Tibial nerve (tissue), 4 donors: Measurements from ENCODE around the gene ABLIM2. TPM values are rescaled to one million over a fixed set of nuclear protein-coding genes. Genes with fewer than 3 reads are reported as not detected.

Experiments used
- DNase-seq, 2 donors: peaks; one replicate each; pipeline ENCODE4 v3.0.0-alpha.2; 2019; ENCODE audit warnings: low spot score in 2 of 2
- H3K27ac ChIP-seq, 4 donors: fragments of 200-600 bp; sonication (generic) in 3 of 4; one replicate each; pipeline ENCODE4 v1.5.1; 2017 to 2019; ENCODE audit warnings: mild to moderate bottlenecking in 1 of 4
- H3K27me3 ChIP-seq, 2 donors: fragments of 200-600 bp; sonication (generic) in 1 of 2; one replicate each; pipeline versions ENCODE4 v1.5.1 to v1.6.0; 2017 to 2019
- H3K36me3 ChIP-seq, 3 donors: fragments of 200-600 bp; sonication (generic); one replicate each; pipeline ENCODE4 v1.5.1; 2018 to 2019
- H3K4me1 ChIP-seq, 4 donors: fragments of 200-600 bp; sonication (generic) in 3 of 4; one replicate each; pipeline ENCODE4 v1.5.1; 2017 to 2019
- H3K4me3 ChIP-seq, 4 donors: fragments of 200-600 bp; sonication (generic) in 3 of 4; one replicate each; pipeline ENCODE4 v1.5.1; 2017 to 2019; ENCODE audit warnings: mild to moderate bottlenecking in 1 of 4, moderate library complexity in 1 of 4
- H3K9me3 ChIP-seq, 4 donors: fragments of 200-600 bp; sonication (generic) in 3 of 4; one replicate each; pipeline ENCODE4 v1.5.1; 2017 to 2019
- EP300 ChIP-seq, 2 donors: sonication (generic); formaldehyde crosslinking; IDR thresholded peaks; one replicate each; pipeline ENCODE4 v1.6.1; 2017; ENCODE audit warnings: antibody characterized with exemption in 2 of 2, mild to moderate bottlenecking in 1 of 2
- POLR2A ChIP-seq, 2 donors: fragments of 450-650 bp; IDR thresholded peaks; one replicate each; pipeline ENCODE4 v1.6.1; 2017; ENCODE audit warnings: antibody characterized with exemption in 2 of 2, mild to moderate bottlenecking in 2 of 2, moderate library complexity in 2 of 2
- WGBS, 2 donors: methylation state at CpG; one replicate each; pipeline ENCODE4 v1.1.5; 2018; 5-methylcytosine and 5-hydroxymethylcytosine counted together
- total RNA-seq, 4 donors: library from RNA; depleted of rRNA; stranded (reverse); fragments of >200 nt; gene quantifications; one replicate each; pipeline ENCODE4 v1.1.0, GENCODE V29; 2016
- TF ChIP-seq, protein P1 (sequence below), 5 experiments: fragments of 200-600 bp in 3 of 5; fragments of 450-650 bp in 2 of 5; sonication (generic) in 3 of 5; IDR thresholded peaks; one replicate each; pipeline ENCODE4 v1.5.1; 2016 to 2019; ENCODE audit warnings: antibody characterized with exemption in 5 of 5, mild to moderate bottlenecking in 3 of 5, moderate library complexity in 2 of 5

The ABLIM2 gene
- total RNA-seq, 4 donors from 2014 or later = 29.1 to 125 (median 41.7) TPM

DNA sequence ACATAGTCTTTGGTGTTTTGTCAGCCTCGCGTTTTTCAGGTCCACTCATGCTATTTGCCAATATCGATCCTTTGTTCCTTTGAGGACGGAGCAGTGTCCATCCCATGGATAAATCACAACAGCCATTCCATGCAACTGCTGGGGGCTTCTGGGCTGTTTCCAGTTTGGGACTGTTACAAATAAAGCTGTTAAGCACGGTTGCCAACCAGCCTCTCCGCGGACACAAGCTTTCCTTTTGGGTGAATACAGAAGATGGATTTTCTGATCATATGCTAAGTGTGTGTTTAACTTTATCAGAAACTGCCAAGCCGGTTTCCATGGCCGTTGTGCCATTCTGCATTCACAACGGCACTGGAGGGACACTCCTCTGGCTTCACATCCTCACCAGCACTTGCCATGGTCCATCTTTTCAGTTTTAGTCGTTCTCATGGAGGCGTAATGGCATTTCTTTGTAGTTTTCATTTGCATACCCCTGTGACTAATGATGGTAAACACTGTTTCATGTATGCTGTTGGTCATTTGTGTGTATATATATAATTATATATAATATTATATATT lies 67.8 kb downstream of the ABLIM2 start:
- DNase-seq = no peak
- TF ChIP-seq, protein P1, sequence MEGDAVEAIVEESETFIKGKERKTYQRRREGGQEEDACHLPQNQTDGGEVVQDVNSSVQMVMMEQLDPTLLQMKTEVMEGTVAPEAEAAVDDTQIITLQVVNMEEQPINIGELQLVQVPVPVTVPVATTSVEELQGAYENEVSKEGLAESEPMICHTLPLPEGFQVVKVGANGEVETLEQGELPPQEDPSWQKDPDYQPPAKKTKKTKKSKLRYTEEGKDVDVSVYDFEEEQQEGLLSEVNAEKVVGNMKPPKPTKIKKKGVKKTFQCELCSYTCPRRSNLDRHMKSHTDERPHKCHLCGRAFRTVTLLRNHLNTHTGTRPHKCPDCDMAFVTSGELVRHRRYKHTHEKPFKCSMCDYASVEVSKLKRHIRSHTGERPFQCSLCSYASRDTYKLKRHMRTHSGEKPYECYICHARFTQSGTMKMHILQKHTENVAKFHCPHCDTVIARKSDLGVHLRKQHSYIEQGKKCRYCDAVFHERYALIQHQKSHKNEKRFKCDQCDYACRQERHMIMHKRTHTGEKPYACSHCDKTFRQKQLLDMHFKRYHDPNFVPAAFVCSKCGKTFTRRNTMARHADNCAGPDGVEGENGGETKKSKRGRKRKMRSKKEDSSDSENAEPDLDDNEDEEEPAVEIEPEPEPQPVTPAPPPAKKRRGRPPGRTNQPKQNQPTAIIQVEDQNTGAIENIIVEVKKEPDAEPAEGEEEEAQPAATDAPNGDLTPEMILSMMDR (IDR thresholded peaks at IDR 0.05) = no peak
- H3K36me3 ChIP-seq = peaks cover 0 to 10% (median 0%) of the 10 kb centered on the region in 3 donors
- no peak overlapping the region for H3K4me3 ChIP-seq
- peaks cover 0 to 12% (median 0%) of the 10 kb centered on the region in 4 donors for H3K4me1 ChIP-seq
- no peaks in the 10 kb centered on the region for H3K27me3 ChIP-seq
- WGBS, 2 donors = 80 to 83% methylated on average over 12 of the region's 12 CpGs
- peaks cover 0 to 25% (median 5%) of the 10 kb centered on the region in 4 donors for H3K9me3 ChIP-seq
- no peak overlapping the region for H3K27ac ChIP-seq

DNA sequence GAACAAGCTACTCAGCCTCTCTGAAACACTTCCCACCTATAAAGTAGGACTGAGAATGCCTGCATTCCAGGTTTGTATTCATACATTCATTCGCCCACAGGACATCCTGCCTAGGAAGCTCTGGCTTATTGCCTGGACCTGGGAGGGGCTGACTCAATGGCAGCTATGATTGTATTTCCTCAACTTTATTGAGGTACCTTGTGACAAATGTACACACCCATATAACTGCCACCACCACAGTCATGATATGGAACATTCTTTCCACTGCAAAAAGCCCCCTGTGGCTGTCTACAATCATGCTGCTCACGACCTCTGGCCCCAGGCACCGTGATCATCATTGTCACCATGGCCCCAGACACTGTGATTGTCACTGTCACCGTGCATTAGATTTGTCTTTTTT lies 68.3 kb downstream of the ABLIM2 start:
- Histone ChIP-seq H3K27ac (no peak overlapping the region), H3K27me3 (no peaks in the 10 kb centered on the region), H3K36me3 (peaks cover 0 to 5% (median 0%) of the 10 kb centered on the region in 3 donors), H3K4me3 (no peak overlapping the region), H3K9me3 (peaks cover 0 to 25% (median 5%) of the 10 kb centered on the region in 4 donors), H3K4me1 (peaks cover 0 to 12% (median 0%) of the 10 kb centered on the region in 4 donors)
- TF ChIP-seq POLR2A (IDR thresholded peaks at IDR 0.05) (no peak), EP300 (IDR thresholded peaks at IDR 0.05) (no peak)
- TF ChIP-seq, protein P1 (IDR thresholded peaks at IDR 0.05) = no peak
- DNase-seq = no peak
- 43 to 70% methylated on average over 4 of the region's 4 CpGs for WGBS, 2 donors

DNA sequence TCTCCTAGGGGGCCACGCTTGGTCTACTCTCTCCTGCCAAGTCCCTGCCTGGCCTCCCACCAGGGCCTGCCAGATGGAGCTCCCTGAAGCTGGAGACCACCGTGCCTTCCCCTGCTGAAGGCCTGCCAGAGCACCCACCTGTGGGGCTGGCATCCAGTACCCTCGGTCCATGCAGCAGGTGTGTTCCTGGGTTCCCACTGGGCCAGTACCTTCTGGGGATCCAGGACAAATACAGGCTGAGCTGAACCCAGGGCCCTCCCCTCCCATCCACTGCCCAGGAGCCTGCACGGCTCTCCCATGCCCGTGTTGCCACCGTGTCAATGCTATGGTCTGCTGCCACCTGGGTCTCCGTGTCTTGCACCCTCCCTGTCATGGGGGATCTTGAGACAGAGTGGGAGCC lies 68.8 kb downstream of the ABLIM2 start:
- Histone ChIP-seq H3K27me3 (no peaks in the 10 kb centered on the region), H3K27ac (no peak overlapping the region), H3K36me3 (peaks cover 0 to under 1% (median 0%) of the 10 kb centered on the region in 3 donors), H3K4me3 (no peak overlapping the region), H3K9me3 (peaks cover 0 to 22% (median 5%) of the 10 kb centered on the region in 4 donors), H3K4me1 (peaks cover 0 to 12% (median 0%) of the 10 kb centered on the region in 4 donors)
- DNase-seq = no peak
- WGBS, 2 donors = 75 to 96% methylated on average over 3 to 6 of the region's 7 CpGs
- TF ChIP-seq EP300 (IDR thresholded peaks at IDR 0.05) (no peak), POLR2A (IDR thresholded peaks at IDR 0.05) (no peak)
- TF ChIP-seq, protein P1 (IDR thresholded peaks at IDR 0.05) = no peak

DNA sequence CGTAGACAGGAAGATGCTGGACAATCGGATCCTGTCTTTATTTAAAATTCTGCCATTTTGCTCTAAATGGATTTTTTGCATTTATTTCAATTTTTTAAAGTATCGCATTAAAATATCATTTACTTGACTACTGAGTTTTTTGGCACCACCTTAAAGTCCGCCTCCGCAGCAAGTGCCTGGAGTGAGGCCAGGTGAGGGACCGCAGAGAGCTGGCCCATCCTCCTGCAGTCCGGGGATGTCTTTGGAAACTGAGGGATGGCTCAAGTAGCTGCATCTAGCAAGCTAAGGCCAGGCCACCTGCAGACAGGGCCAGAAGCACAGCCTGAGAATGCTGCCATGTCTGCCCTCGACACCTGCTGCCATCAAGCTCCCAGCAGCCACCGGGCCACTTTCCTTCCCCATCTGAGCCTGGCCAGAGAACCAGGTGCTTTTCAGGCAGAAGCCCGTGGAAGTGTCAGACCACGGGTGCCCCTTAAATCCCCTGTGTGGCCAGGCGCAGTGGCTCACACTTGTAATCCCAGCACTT lies 69.6 kb downstream of the ABLIM2 start:
- WGBS, 2 donors = 83 to 89% methylated on average over 12 of the region's 12 CpGs
- no peak for TF ChIP-seq POLR2A (IDR thresholded peaks at IDR 0.05)
- TF ChIP-seq, protein P1 (IDR thresholded peaks at IDR 0.05) = no peak
- no peak for TF ChIP-seq EP300 (IDR thresholded peaks at IDR 0.05)
- H3K9me3 ChIP-seq = peaks cover 0 to 14% (median 4%) of the 10 kb centered on the region in 4 donors
- H3K4me1 ChIP-seq = peaks cover 0 to 12% (median 0%) of the 10 kb centered on the region in 4 donors
- H3K4me3 ChIP-seq = no peak overlapping the region
- no peak overlapping the region for H3K27ac ChIP-seq
- H3K27me3 ChIP-seq = no peaks in the 10 kb centered on the region
- no peak for DNase-seq
- H3K36me3 ChIP-seq = no peaks in the 10 kb centered on the region

DNA sequence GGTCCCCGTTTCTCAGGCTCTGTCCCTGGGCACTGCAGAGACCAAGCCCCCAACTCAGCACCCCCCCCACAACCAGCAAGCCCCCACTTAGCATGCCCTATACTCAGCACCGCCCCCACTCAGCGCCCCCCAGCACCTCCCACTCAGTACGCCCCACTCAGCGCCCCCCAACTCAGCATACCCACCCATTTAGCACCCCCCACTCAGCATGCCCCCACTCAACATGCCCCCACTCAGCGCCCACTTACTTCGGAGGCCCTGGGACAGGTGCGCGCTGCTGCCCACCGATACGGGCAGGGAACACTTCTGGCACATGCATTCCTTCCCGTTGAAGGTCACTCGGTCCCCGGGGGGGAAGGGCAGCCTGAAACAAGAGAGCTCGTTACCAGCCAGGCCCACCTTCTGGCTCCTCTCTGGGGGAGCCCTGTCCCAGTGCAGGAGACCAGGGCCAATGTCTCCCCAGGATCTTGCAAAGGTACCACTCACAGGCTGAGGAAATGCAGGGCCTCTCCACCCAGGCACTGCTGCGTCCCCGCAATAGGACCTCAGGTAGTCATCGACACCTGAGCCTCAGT lies 70.6 kb downstream of the ABLIM2 start:
- peaks cover 0 to 3% (median 0%) of the 10 kb centered on the region in 4 donors for H3K9me3 ChIP-seq
- no peaks in the 10 kb centered on the region for H3K27me3 ChIP-seq
- H3K36me3 ChIP-seq = no peaks in the 10 kb centered on the region
- TF ChIP-seq EP300 (IDR thresholded peaks at IDR 0.05) (no peak), POLR2A (IDR thresholded peaks at IDR 0.05) (no peak)
- TF ChIP-seq, protein P1 (IDR thresholded peaks at IDR 0.05) = no peak
- peaks cover 0 to 12% (median 0%) of the 10 kb centered on the region in 4 donors for H3K4me1 ChIP-seq
- H3K27ac ChIP-seq = no peak overlapping the region
- no peak overlapping the region for H3K4me3 ChIP-seq
- no peak for DNase-seq
- WGBS, 2 donors = 83 to 85% methylated on average over 17 to 18 of the region's 18 CpGs
